Testis (tissue), 3 donors: Measurements from ENCODE around the gene DCAKD. TPM values are rescaled to one million over a fixed set of nuclear protein-coding genes. Genes with fewer than 3 reads are reported as not detected.

Experiments
- DNase-seq: peaks from one replicate; pipeline ENCODE4 v3.0.0-alpha.2; 2019
- H3K27ac ChIP-seq, 2 donors: fragments of 200-600 bp; sonication (generic); one replicate each; pipeline ENCODE4 v1.5.1; 2019
- H3K27me3 ChIP-seq: fragments of 200-600 bp; sonication (generic); one replicate; pipeline ENCODE4 v1.5.1; 2019
- H3K36me3 ChIP-seq: fragments of 200-600 bp; sonication (generic); one replicate; pipeline ENCODE4 v1.5.1; 2017; ENCODE audit warnings: low read depth; ENCODE audit errors: missing control alignments
- H3K4me1 ChIP-seq: fragments of 200-600 bp; sonication (generic); one replicate; pipeline ENCODE4 v1.5.1; 2019
- H3K4me3 ChIP-seq, 2 donors: fragments of 200-600 bp; sonication (generic); one replicate each; pipeline ENCODE4 v1.5.1; 2017 to 2019
- H3K9me3 ChIP-seq: fragments of 200-600 bp; sonication (generic); one replicate; pipeline ENCODE4 v1.5.1; 2017
- POLR2A ChIP-seq: fragments of 450-650 bp; IDR thresholded peaks from one replicate; pipeline ENCODE4 v1.6.1; 2017; ENCODE audit warnings: antibody characterized with exemption, mild to moderate bottlenecking, moderate library complexity
- WGBS, 2 donors: methylation state at CpG; one replicate each; pipeline ENCODE4 v1.1.5; 2018; 5-methylcytosine and 5-hydroxymethylcytosine counted together
- intact Hi-C: fragments of 100-400 bp; cut with DNase I; formaldehyde crosslinking; loops from one replicate; pipeline ENCODE4 v1.15.1; 2023; ENCODE audit warnings: low total_unique reads
- polyA plus RNA-seq: library from polyadenylated mRNA; stranded (reverse); fragments of 350-450 nt; fragmentation: Illumina TruSeq; extraction: RNeasy Lipid Tissue Mini Kit (QIAGEN cat#74804); gene quantifications from one replicate; pipeline ENCODE4 v1.2.3, GENCODE V29; 2014; ENCODE audit warnings: low read depth, low replicate concordance; ENCODE audit not compliant: insufficient read depth
- total RNA-seq, 2 donors: library from RNA; depleted of rRNA; stranded (reverse); fragments of >200 nt; gene quantifications; one replicate each; pipeline ENCODE4 v1.2.3, GENCODE V29; 2016
- TF ChIP-seq, protein P1 (sequence below), 3 experiments: fragments of 450-650 bp in 2 of 3; fragments of 200-600 bp in 1 of 3; sonication (generic) in 1 of 3; IDR thresholded peaks; one replicate each; pipeline ENCODE4 v1.5.1; 2016 to 2019; ENCODE audit warnings: antibody characterized with exemption in 3 of 3, mild to moderate bottlenecking in 2 of 3, moderate library complexity in 1 of 3

DCAKD gene
- total and polyA plus RNA-seq, 3 donors from 2014 or later, result 33.2 to 72.5 (median 63.1) TPM

GRCh38 chr17:45030733-45031132 lies 20.7 kb downstream of the DCAKD start:
- DNase-seq, result no peak
- TF ChIP-seq POLR2A, result no peak
- TF ChIP-seq, protein P1, sequence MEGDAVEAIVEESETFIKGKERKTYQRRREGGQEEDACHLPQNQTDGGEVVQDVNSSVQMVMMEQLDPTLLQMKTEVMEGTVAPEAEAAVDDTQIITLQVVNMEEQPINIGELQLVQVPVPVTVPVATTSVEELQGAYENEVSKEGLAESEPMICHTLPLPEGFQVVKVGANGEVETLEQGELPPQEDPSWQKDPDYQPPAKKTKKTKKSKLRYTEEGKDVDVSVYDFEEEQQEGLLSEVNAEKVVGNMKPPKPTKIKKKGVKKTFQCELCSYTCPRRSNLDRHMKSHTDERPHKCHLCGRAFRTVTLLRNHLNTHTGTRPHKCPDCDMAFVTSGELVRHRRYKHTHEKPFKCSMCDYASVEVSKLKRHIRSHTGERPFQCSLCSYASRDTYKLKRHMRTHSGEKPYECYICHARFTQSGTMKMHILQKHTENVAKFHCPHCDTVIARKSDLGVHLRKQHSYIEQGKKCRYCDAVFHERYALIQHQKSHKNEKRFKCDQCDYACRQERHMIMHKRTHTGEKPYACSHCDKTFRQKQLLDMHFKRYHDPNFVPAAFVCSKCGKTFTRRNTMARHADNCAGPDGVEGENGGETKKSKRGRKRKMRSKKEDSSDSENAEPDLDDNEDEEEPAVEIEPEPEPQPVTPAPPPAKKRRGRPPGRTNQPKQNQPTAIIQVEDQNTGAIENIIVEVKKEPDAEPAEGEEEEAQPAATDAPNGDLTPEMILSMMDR (IDR thresholded peaks at IDR 0.05), result no peak
- Histone ChIP-seq H3K36me3 (no peaks in the 10 kb centered on the region), H3K4me1 (peaks cover 12% of the 10 kb centered on the region), H3K4me3 (no peak overlapping the region), H3K27me3 (no peaks in the 10 kb centered on the region), H3K27ac (no peak overlapping the region), H3K9me3 (no peaks in the 10 kb centered on the region)
- WGBS, 2 donors, result 43% methylated on average over 6 of the region's 6 CpGs; no CpG with 5 or more reads in 1 of the 2 donors
- intact Hi-C loops, result no loop called here

GRCh38 chr17:45029758-45030423 lies 21.5 kb downstream of the DCAKD start:
- H3K36me3 ChIP-seq, result no peaks in the 10 kb centered on the region
- intact Hi-C loops, result no loop called here

DNA sequence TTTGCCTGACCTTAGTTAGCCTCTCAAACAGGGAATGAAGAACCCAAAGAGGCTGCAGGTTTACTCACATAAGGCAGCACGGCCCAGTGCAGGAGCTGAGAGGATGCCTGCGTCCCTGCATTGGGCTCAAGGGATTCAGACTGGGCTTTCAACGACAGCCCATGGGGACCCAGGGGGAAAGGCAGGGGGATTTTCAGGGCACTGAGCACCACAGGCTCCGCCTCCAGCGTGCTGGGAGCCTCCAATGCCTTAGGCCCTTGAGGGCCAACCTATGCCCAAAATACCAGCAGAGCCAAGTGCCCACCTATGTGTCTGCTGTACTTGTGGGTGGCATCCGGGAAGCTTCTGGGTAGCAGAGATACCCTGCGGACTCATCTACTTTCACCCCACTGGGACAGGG lies 22.3 kb downstream of the DCAKD start:
- Histone ChIP-seq H3K4me3 (no peak overlapping the region), H3K27me3 (no peaks in the 10 kb centered on the region), H3K36me3 (no peaks in the 10 kb centered on the region), H3K9me3 (no peaks in the 10 kb centered on the region), H3K4me1 (peaks cover 12% of the 10 kb centered on the region), H3K27ac (no peak overlapping the region)
- DNase-seq, result no peak
- 90 to 91% methylated on average over 5 to 7 of the region's 7 CpGs for WGBS, 2 donors
- TF ChIP-seq, protein P1 (IDR thresholded peaks at IDR 0.05), result no peak
- TF ChIP-seq POLR2A, result no peak
- intact Hi-C loops, result no loop called here

More at GRCh38 chr17:45029758-45030423, 21.5 kb downstream of the DCAKD start:
- no peak for DNase-seq
- 64 to 74% methylated on average over 13 to 17 of the region's 17 CpGs for WGBS, 2 donors
- no peak for TF ChIP-seq POLR2A
- TF ChIP-seq, protein P1 (IDR thresholded peaks at IDR 0.05), result no peak
- Histone ChIP-seq H3K9me3 (no peaks in the 10 kb centered on the region), H3K27ac (no peak overlapping the region), H3K4me3 (no peak overlapping the region), H3K27me3 (no peaks in the 10 kb centered on the region), H3K4me1 (peaks cover 12% of the 10 kb centered on the region)

GRCh38 chr17:45022655-45023339 lies 28.6 kb downstream of the DCAKD start:
- no peak overlapping the region for H3K4me3 ChIP-seq
- DNase-seq, result no peak
- no peaks in the 10 kb centered on the region for H3K27me3 ChIP-seq
- H3K4me1 ChIP-seq, result peaks cover 34% of the 10 kb centered on the region
- intact Hi-C loops, result loop anchor here (5.0 kb wide), 1 partner anchor 100 kb away; no protein-coding TSS in a partner anchor
- H3K36me3 ChIP-seq, result no peaks in the 10 kb centered on the region
- TF ChIP-seq, protein P1 (IDR thresholded peaks at IDR 0.05), result no peak
- TF ChIP-seq POLR2A, result no peak
- no peaks in the 10 kb centered on the region for H3K9me3 ChIP-seq
- 70 to 80% methylated on average over 7 to 13 of the region's 13 CpGs for WGBS, 2 donors
- H3K27ac ChIP-seq, result peak overlapping the region; percentile 55 to 79
